ENCODE measurements around the gene BLOC1S1. TPM values are rescaled to one million over a fixed set of nuclear protein-coding genes. Genes with fewer than 3 reads are reported as not detected.

Gene BLOC1S1
- total and polyA plus RNA-seq, 2 donors, result 168 to 190 TPM

DNA sequence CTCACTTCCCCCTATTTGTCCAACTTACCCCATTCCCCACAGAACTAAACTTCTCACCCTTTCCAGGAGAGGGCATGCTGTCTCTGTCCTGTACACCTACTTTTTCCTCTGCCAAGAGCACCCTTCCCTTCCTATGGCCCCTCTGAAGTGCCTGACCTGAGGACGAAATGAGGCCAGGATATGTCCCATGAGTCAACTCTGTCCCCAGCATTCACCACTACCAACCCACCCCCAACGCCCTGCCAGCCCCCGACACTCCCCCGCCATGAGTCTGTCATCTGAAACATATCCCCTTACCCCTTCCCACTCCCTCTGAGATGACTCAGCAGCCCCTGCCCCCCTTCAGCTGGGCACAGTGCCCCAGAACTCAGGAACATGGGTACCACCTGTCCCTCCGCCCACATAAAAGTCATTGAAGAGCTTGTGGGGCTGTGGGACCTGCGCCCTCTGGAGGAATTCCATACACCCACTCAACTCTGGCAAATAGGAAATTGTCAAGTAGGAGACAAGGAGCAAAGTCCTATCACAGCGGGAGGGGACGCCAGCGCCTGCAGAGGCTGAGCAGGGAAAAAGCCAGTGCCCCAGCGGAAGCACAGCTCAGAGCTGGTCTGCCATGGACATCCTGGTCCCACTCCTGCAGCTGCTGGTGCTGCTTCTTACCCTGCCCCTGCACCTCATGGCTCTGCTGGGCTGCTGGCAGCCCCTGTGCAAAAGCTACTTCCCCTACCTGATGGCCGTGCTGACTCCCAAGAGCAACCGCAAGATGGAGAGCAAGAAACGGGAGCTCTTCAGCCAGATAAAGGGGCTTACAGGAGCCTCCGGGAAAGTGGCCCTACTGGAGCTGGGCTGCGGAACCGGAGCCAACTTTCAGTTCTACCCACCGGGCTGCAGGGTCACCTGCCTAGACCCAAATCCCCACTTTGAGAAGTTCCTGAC, 34.4 kb upstream of the BLOC1S1 start:
- H3K27ac ChIP-seq (ENCODE audit: low read depth in 1 of 2, low read length in 1 of 2), result no peak overlapping the region
- no peaks in the 10 kb centered on the region for H3K36me3 ChIP-seq (ENCODE audit: control insufficient read depth in 2 of 2, insufficient read depth in 2 of 2, low read length in 1 of 2)
- peaks cover 5 to 6% of the 10 kb centered on the region in 2 donors for H3K4me1 ChIP-seq (ENCODE audit: control insufficient read depth in 2 of 2, insufficient read depth in 2 of 2, low read length in 2 of 2)
- no peaks in the 10 kb centered on the region for H3K9me3 ChIP-seq (ENCODE audit: control insufficient read depth in 2 of 2, insufficient read depth in 1 of 2, low read length in 1 of 2)
- 23% methylated on average over 17 of the region's 17 CpGs for WGBS
- peaks cover 0 to 14% of the 10 kb centered on the region in 2 donors for H3K27me3 ChIP-seq (ENCODE audit: control insufficient read depth in 2 of 2, insufficient read depth in 1 of 2, low read length in 1 of 2)
- peak in 1 of 9 donors; percentile 16 for DNase-seq (ENCODE audit: low read depth in 6 of 9, low spot score in 9 of 9)
- no peak overlapping the region for H3K4me3 ChIP-seq (ENCODE audit: low read length in 2 of 2)

DNA sequence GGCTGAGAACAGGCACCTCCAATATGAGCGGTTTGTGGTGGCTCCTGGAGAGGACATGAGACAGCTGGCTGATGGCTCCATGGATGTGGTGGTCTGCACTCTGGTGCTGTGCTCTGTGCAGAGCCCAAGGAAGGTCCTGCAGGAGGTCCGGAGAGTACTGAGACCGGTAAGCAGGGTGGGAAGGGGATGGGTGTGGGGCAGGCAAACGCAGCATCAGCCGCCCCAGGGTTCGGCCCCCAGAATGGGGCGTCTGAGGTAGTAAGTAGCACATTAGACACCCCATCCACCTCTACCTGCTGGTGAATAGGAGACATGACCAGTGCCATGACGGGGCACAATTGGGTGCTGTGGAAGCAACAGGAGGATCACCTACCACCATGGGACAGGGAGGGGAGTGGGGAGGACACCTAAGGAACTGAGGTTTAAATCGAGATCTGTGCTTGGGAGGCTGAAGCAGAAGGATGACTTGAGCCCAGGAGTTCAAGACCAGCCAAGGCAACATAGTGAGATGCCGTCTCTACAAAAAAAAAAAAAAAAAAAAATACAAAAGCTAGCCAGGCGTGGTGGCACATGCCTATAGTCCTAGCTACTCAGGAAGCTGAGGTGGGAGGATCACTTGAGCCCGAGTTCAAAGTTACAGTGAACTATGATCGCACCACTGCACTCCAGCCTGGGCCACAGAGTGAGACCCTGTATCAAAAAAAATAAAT, 33.6 kb upstream of the BLOC1S1 start:
- H3K4me1 ChIP-seq (ENCODE audit: control insufficient read depth in 2 of 2, insufficient read depth in 2 of 2, low read length in 2 of 2), result peaks cover 5 to 6% of the 10 kb centered on the region in 2 donors
- no peaks in the 10 kb centered on the region for H3K9me3 ChIP-seq (ENCODE audit: control insufficient read depth in 2 of 2, insufficient read depth in 1 of 2, low read length in 1 of 2)
- DNase-seq (ENCODE audit: low read depth in 6 of 9, low spot score in 9 of 9), result no peak
- no peak overlapping the region for H3K4me3 ChIP-seq (ENCODE audit: low read length in 2 of 2)
- H3K36me3 ChIP-seq (ENCODE audit: control insufficient read depth in 2 of 2, insufficient read depth in 2 of 2, low read length in 1 of 2), result no peaks in the 10 kb centered on the region
- WGBS, result 89% methylated on average over 13 of the region's 13 CpGs
- peaks cover 0 to 14% of the 10 kb centered on the region in 2 donors for H3K27me3 ChIP-seq (ENCODE audit: control insufficient read depth in 2 of 2, insufficient read depth in 1 of 2, low read length in 1 of 2)
- H3K27ac ChIP-seq (ENCODE audit: low read depth in 1 of 2, low read length in 1 of 2), result no peak overlapping the region

GRCh38 chr12:55683676-55684075, 32.2 kb upstream of the BLOC1S1 start:
- Histone ChIP-seq H3K27ac (ENCODE audit: low read depth in 1 of 2, low read length in 1 of 2) (no peak overlapping the region), H3K9me3 (ENCODE audit: control insufficient read depth in 2 of 2, insufficient read depth in 1 of 2, low read length in 1 of 2) (no peaks in the 10 kb centered on the region), H3K4me1 (ENCODE audit: control insufficient read depth in 2 of 2, insufficient read depth in 2 of 2, low read length in 2 of 2) (peaks cover 5 to 6% of the 10 kb centered on the region in 2 donors), H3K4me3 (ENCODE audit: low read length in 2 of 2) (no peak overlapping the region), H3K36me3 (ENCODE audit: control insufficient read depth in 2 of 2, insufficient read depth in 2 of 2, low read length in 1 of 2) (no peaks in the 10 kb centered on the region), H3K27me3 (ENCODE audit: control insufficient read depth in 2 of 2, insufficient read depth in 1 of 2, low read length in 1 of 2) (peaks cover 0 to 14% of the 10 kb centered on the region in 2 donors)
- WGBS, result 98% methylated on average over 7 of the region's 7 CpGs
- no peak for DNase-seq (ENCODE audit: low read depth in 6 of 9, low spot score in 9 of 9)

GRCh38 chr12:55684761-55685370, 31.0 kb upstream of the BLOC1S1 start:
- no peaks in the 10 kb centered on the region for H3K9me3 ChIP-seq (ENCODE audit: control insufficient read depth in 2 of 2, insufficient read depth in 1 of 2, low read length in 1 of 2)
- H3K4me1 ChIP-seq (ENCODE audit: control insufficient read depth in 2 of 2, insufficient read depth in 2 of 2, low read length in 2 of 2), result peaks cover 5 to 6% of the 10 kb centered on the region in 2 donors
- H3K4me3 ChIP-seq (ENCODE audit: low read length in 2 of 2), result no peak overlapping the region
- WGBS, result 97% methylated on average over 20 of the region's 20 CpGs
- H3K36me3 ChIP-seq (ENCODE audit: control insufficient read depth in 2 of 2, insufficient read depth in 2 of 2, low read length in 1 of 2), result no peaks in the 10 kb centered on the region
- no peak for DNase-seq (ENCODE audit: low read depth in 6 of 9, low spot score in 9 of 9)
- no peak overlapping the region for H3K27ac ChIP-seq (ENCODE audit: low read depth in 1 of 2, low read length in 1 of 2)
- peaks cover 0 to 14% of the 10 kb centered on the region in 2 donors for H3K27me3 ChIP-seq (ENCODE audit: control insufficient read depth in 2 of 2, insufficient read depth in 1 of 2, low read length in 1 of 2)

DNA sequence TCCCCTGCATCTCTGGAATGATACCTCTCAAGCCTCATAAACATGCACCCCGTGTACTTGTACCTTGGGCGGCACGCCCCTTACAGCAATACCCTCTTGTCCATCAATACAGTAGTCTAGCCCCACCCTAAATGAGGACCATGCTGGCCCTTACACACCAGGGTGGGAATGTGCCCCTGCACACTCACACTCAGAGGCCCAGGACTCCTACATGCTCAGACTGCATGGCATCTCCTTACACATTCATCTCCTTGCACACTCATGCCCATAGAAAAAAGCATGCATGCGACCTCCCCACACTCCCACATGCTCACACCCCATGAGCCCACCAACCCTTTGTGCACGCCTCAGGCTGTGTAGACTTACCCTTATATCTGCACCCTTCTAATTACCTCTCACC, 30.2 kb upstream of the BLOC1S1 start:
- H3K4me3 ChIP-seq (ENCODE audit: low read length in 2 of 2), result no peak overlapping the region
- 98% methylated on average over 5 of the region's 5 CpGs for WGBS
- no peak for DNase-seq (ENCODE audit: low read depth in 6 of 9, low spot score in 9 of 9)

DNA sequence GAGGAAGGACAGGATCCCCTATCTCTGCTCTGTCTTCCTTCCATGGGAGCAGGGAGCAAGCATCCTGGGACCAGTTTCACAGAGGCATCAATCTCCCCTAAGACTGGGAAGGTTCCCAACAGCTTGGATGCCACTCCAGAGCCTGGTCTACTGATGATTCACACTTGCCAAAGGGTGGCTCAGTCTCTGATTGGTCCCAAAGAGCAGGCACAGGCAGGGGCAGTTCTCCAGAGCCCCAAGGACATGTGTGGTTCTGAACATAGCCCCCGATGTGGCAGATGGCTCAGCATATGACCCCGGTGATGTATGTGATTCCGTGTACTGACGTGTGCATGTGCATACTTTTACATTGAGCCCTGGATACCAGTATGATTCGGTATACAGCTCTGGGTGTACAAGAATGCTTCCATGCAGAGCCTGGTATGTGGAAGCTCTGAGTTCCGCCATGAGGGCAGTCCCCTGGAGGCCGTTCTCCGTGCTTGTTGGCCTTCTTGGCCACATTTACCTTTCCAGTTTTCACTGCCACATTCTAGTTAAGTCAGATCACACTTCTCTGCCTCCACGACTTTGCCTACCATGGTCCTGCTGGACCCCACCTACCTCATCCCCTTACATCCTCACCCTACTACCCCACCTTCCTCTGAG, 29.4 kb upstream of the BLOC1S1 start:
- H3K4me1 ChIP-seq (ENCODE audit: control insufficient read depth in 2 of 2, insufficient read depth in 2 of 2, low read length in 2 of 2), result peaks cover 1 to 3% of the 10 kb centered on the region in 2 donors
- 95% methylated on average over 9 of the region's 9 CpGs for WGBS
- no peaks in the 10 kb centered on the region for H3K9me3 ChIP-seq (ENCODE audit: control insufficient read depth in 2 of 2, insufficient read depth in 1 of 2, low read length in 1 of 2)
- DNase-seq (ENCODE audit: low read depth in 6 of 9, low spot score in 9 of 9), result no peak
- no peak overlapping the region for H3K27ac ChIP-seq (ENCODE audit: low read depth in 1 of 2, low read length in 1 of 2)
- no peaks in the 10 kb centered on the region for H3K36me3 ChIP-seq (ENCODE audit: control insufficient read depth in 2 of 2, insufficient read depth in 2 of 2, low read length in 1 of 2)
- peaks cover 0 to 8% of the 10 kb centered on the region in 2 donors for H3K27me3 ChIP-seq (ENCODE audit: control insufficient read depth in 2 of 2, insufficient read depth in 1 of 2, low read length in 1 of 2)
- no peak overlapping the region for H3K4me3 ChIP-seq (ENCODE audit: low read length in 2 of 2)

More for the DNA sequence above, 30.2 kb upstream of the BLOC1S1 start:
- Histone ChIP-seq H3K9me3 (ENCODE audit: control insufficient read depth in 2 of 2, insufficient read depth in 1 of 2, low read length in 1 of 2) (no peaks in the 10 kb centered on the region), H3K27ac (ENCODE audit: low read depth in 1 of 2, low read length in 1 of 2) (no peak overlapping the region), H3K36me3 (ENCODE audit: control insufficient read depth in 2 of 2, insufficient read depth in 2 of 2, low read length in 1 of 2) (no peaks in the 10 kb centered on the region), H3K27me3 (ENCODE audit: control insufficient read depth in 2 of 2, insufficient read depth in 1 of 2, low read length in 1 of 2) (peaks cover 0 to 14% of the 10 kb centered on the region in 2 donors), H3K4me1 (ENCODE audit: control insufficient read depth in 2 of 2, insufficient read depth in 2 of 2, low read length in 2 of 2) (peaks cover 5 to 6% of the 10 kb centered on the region in 2 donors)

- Histone ChIP-seq H3K27ac (ENCODE audit: low read depth in 1 of 2, low read length in 1 of 2) (no peak overlapping the region), H3K4me1 (ENCODE audit: control insufficient read depth in 2 of 2, insufficient read depth in 2 of 2, low read length in 2 of 2) (no peaks in the 10 kb centered on the region), H3K4me3 (ENCODE audit: low read length in 2 of 2) (no peak overlapping the region), H3K27me3 (ENCODE audit: control insufficient read depth in 2 of 2, insufficient read depth in 1 of 2, low read length in 1 of 2) (no peaks in the 10 kb centered on the region), H3K36me3 (ENCODE audit: control insufficient read depth in 2 of 2, insufficient read depth in 2 of 2, low read length in 1 of 2) (no peaks in the 10 kb centered on the region), H3K9me3 (ENCODE audit: control insufficient read depth in 2 of 2, insufficient read depth in 1 of 2, low read length in 1 of 2) (no peaks in the 10 kb centered on the region)
- DNase-seq (ENCODE audit: low read depth in 6 of 9, low spot score in 9 of 9), result no peak
These were observed 28.1 kb upstream of the BLOC1S1 start for GRCh38 chr12:55687746-55688145.

DNA sequence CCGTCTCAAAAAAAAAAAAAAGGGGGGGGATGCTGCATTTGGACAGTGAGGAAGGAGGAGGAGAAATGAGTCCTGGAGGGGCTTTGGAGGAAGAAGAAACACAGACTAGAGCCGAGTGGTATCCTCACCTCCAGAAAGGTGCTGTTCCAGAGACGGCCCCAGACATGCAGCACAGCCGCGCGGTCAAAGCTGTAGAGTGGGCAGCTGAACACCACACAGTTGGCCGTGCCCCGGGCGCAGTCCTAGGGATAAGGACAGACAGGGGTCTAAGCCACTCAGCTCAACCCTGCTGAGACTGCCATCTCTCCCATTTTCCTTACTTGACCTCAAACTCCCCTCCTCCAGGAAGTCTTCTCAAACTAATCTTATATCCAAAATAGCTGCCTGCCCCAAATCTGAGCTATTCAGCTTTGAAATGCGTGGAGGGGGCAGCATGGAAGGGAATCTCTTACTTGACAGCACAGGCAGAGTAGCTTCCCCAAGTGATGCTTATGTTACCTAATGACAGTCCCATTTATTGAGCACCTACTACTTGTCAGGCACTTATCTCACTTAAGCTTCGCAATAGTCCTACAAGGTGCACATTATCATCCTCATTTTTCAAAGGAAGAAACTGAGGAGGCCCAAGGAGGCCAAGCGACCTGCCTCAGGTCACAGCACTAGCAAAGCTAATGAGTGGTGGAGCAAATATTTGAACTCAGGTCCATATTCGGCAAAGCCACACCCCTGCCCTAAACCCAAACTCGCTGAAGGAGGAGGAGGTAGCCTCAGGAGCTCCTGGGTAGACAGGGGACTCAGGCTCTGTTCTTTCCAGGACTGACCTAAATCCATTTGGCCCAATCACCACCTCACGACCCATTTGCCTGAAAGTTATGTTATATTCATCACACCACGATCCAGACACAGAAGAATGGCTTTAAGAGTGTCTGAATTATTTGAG, 26.9 kb upstream of the BLOC1S1 start:
- no peaks in the 10 kb centered on the region for H3K27me3 ChIP-seq (ENCODE audit: control insufficient read depth in 2 of 2, insufficient read depth in 1 of 2, low read length in 1 of 2)
- no peak for DNase-seq (ENCODE audit: low read depth in 6 of 9, low spot score in 9 of 9)
- 97% methylated on average over 16 of the region's 16 CpGs for WGBS

More for the DNA sequence above, 26.9 kb upstream of the BLOC1S1 start:
- Histone ChIP-seq H3K4me3 (ENCODE audit: low read length in 2 of 2) (no peak overlapping the region), H3K4me1 (ENCODE audit: control insufficient read depth in 2 of 2, insufficient read depth in 2 of 2, low read length in 2 of 2) (no peaks in the 10 kb centered on the region), H3K27ac (ENCODE audit: low read depth in 1 of 2, low read length in 1 of 2) (no peak overlapping the region), H3K36me3 (ENCODE audit: control insufficient read depth in 2 of 2, insufficient read depth in 2 of 2, low read length in 1 of 2) (no peaks in the 10 kb centered on the region), H3K9me3 (ENCODE audit: control insufficient read depth in 2 of 2, insufficient read depth in 1 of 2, low read length in 1 of 2) (no peaks in the 10 kb centered on the region)
